Hippocampal formation (tissue), 2 donors: ENCODE measurements around the gene NR1H3.

ENCODE experiments used
- DNase-seq, 2 donors: peaks; one replicate each; lab custom pipeline; 2025; lab: John Stamatoyannopoulos, UW

NR1H3 gene

DNA sequence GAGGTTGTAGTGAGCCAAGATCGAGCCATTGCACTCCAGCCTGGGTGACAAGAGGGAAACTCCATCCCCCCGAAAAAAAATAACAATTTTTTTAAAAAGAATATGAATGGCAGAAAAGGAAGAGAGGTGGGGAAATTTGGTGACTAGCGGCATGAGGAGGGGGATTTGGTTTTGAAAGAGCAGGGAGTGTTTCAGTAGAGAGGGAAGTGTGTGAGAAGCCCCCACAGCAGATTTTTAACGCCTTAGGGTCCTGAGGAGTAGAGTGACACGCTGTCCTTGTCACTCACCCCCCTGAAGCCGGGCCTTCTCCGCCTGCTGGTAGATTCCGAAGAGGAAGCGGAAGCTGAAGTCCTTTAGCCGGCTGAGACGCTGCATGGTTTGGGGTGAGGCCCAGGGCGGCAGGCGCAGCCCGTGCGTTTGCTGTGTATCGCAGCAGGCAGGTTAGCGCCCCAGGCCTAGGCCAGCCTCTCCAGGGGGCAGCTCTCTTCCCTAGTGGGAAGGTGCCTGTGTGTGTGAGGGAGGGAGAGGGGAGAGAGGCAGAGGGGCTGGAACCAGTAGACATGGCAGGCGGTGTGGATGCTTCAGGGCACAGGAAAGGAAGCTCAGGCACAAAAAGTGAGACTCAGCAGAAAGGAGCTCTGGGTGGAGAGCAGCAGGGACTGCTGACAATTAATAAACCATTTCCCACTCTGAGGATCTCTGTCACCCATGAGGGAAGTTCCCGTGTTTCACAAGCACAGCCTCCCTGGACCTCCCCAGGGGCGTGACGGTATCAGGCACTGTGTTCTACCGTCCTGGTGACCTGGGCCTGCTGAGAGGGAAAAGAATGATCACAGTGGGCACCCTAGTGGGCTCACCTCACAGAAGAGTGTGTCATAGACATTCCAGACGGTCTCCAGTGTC is 13.1 kb upstream of the NR1H3 start:
- no peak for DNase-seq

DNA sequence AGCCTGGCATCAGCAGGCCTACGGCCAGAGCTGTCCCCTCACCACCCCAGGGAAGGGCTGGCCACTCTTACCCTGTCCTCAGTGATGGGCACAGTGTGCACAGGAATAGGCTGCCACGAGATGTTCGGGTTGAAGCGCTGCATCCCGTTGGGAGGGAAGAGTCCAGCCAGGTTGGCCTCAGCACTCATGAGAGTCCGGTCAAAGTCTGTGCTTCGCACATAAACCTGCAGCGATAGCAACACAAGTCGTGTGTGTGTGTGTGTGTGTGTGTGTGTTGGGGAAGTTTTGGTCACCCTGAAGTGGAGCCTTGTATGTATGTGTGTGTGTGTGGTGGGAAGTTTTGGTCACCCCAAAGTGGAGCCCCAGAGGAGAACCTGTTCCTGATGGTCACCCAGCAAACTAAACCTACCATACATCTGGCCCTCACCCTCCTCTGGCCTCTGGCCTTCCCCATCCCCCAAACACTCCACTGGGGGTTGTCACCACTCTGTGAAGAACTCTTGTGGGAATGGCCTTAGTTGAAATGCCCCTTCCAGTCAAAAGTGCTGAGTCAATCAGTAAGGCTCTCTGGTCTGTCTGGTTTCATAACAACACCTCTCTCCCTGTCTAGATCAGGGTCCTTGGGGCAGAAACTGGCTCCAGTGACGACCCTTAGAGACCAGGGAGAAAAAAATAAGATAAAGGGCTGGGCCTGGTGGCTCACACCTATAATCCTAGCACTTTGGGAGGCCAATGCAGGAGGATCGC is 12.0 kb upstream of the NR1H3 start:
- DNase-seq, result no peak

DNA sequence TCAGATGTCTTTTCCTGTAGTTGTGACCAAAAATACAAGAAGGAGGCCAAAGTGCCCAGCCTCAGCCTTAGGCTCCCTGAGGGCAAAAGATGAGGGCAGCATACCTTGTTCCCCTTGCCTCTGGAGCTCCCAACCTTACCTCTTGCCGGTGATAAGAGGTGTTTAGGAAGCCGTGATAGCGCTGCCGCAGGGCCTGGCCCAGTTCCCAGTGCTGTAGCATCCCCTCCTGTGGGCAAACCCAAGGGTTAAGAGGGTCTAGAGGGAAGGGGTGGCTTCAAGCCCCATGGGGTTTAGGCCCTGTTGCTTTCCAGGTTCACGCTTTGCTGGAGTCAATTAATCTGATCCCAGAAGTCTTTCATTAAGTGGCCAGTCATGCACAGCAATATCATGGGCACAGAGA is 10.3 kb upstream of the NR1H3 start:
- no peak for DNase-seq

DNA sequence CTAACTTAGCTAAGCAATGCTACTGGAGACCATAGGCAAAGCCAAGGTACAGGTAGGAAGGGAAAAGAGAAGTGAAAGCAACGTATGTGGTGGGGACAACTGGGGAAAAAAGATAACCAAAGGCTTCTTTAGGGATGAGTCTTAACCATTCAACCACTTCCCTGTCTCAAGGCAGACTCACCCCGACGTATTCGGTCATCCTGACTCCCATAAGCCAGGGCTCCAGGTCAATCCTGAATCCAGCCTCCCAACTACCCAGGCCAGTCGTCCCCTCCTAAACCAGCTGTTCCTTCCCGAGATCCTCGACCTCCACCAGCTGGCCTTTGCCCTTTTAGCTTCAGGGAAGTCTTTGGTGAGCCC is 9.5 kb upstream of the NR1H3 start:
- DNase-seq, result no peak

DNA sequence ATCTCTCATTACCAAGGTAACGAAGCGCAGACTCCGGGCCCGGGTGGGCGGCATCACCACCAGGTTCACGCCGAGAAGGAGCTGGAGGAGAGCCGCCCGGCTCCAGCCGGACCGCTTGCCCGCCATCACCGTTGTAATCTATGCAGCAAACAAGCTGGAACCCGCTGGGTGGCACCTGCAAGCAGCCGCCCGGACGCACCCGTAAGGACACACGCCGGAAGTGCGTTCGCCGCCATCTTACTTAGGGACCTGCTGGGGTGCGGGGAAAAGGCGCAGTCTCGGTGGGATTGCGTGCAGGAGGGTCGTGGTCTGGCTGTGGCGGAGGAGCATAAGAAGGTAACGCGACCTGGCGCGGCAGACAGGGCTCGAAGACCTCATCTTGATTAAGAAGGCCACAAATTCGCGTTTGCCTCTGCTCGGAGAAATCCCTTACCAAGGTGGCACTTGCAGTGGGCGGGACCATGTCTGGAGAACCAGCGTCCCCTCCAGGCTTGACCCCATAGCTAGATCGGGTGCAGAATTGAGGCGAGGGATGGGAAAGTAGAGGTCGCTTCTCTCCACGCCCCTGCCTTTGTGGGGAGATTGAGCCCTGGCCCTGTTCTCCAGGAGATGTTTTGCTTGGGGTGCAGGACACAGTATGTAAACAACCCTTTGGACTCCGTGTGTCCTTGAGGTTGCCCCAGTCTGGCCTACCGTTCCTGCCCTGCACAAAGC is 9.0 kb upstream of the NR1H3 start, which contains the start of gene ACP2:
Gene ACP2, minus strand, starts transcription at position 151 of the 714 bp plus-strand sequence. Its CDS starts 25 bp downstream, at position 126.
- DNase-seq, result peak; percentile 85

DNA sequence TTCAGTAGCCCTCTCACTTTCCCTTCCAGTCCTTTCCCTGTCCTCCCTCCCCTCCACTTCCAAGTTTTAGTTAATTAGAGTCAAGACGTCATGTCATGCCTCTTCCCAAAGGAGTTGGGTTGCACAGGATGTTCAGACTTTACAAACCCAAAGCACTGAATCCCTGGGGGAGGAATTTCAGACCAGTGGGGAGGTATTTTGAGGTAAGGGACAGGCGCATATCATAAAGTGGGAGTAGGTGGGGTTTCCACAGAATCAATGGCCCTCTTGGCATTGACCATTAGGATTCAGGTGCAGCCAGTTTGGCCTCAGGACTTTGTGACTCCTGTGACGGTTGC is 8.4 kb upstream of the NR1H3 start:
- no peak for DNase-seq

DNA sequence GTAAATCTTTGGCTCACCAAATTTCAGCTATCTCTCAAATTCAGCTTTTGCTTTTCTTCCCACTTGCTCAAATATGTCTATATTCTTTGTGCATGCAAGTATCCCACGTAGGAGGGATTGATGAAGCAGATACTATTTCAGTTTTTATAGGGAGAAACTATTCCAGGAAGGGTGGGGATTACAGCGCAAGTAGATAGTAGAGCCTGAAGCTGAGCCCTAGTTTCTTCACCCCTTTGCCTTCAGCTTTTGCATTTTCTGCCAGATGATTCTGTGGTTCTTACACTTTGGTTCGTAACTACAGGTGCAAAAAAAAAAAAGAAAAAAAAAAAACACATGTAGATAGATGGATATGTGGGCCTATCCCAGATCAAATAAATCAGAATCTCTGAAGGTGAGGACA is 6.0 kb upstream of the NR1H3 start:
- DNase-seq, result no peak

DNA sequence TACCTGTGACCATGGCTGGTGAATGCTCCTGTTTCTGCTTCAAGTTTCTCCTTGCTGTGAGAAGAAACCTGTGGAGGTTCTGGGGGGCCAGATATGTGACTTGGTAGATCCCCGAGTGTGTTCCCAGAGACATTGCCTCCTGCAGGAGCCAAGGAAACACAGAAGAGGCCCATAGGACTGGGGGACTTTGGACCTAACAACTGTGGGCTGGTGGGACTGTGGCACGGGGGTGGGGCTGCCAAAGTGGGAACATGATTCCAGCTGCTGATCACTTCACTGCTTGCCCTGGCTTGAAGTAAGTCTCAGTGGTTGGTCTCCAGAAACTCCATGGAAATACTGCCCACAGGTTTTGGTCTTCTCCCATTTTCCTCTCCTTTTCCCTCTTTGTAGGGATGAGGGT is 4.1 kb upstream of the NR1H3 start:
- DNase-seq, result no peak

DNA sequence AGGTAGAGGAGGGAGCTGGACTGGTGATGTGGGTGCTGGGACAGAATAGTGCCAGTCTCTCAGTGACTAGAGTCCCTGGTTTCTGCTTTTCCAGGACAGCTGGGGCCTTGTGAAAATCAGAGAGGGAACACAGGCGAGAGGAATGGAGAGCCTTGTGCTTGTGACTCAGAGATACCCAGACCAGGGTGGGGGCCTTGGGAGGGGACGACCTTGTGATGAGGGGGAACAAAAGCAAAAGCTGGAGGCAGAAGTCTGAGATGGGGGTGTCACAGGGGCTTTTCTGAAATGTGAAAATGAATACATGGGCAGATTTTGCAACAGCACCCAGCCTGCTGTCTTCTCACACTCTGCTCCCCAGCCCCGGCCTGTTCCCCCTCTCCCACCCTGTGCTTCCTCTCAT is 3.4 kb upstream of the NR1H3 start:
- no peak for DNase-seq

DNA sequence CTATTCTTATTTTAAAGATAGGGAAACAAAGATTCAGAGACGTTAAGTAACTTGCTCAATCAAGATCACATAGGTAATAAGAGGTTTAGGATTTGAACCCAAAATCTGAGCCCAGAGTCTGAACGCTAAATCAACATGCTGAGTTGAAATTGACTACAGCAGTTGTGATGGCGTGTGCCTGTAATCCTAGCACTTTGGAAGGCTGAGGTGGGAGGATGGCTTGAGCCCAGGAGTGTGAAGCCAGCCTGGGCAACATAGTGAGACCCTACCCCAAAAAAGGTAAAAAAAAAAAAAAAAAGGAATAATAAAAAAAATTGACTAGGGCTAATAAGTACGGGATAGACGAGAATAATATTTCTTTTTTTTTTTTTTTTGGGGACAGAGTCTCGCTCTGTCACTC is 1.4 kb upstream of the NR1H3 start:
- no peak for DNase-seq

DNA sequence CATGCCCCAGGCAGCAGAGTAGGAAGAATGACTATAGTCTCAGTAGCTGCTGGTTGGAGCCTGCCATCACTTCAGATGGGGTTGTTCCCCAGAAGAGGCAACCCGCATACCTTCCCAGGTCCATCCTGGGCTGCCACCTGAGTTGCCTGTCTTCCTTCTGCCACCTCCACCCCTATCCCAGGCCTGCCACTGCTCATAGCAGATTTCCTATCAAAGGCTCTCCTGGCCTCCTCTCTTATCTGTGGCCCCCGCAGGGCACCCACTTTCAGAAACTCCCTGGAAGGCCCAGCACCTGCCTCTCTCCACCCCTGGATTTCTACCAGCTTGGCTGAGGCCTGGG is 649 bp upstream of the NR1H3 start:
- no peak for DNase-seq

DNA sequence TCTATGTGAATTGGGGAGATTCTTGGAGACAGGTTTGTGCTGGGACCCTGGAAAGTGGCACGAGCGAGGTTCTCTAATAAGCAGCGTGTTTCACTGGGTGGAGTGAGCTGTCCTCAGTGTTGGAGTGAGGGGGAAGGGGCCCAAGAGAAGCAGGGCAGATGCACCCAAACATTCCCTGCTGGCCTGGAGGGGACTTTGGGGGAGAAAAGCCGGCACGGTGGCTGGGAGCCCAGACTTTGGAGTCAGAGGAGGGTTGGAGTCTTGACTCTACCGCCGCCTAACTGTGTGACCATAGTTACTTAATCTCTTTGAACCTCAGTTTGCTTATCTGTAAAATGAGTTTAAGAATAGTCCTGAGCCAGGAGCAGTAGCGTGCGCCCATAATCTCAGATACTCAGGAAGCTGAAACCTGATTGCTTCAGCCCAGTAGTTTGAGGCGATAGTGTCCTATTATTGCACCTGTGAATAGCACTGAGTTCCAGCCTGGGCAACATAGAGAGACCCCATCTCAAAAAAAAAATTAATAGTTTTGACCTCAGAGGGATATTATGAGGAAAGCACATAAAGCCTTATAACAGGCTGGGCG is 614 bp downstream of the NR1H3 start:
- no peak for DNase-seq

DNA sequence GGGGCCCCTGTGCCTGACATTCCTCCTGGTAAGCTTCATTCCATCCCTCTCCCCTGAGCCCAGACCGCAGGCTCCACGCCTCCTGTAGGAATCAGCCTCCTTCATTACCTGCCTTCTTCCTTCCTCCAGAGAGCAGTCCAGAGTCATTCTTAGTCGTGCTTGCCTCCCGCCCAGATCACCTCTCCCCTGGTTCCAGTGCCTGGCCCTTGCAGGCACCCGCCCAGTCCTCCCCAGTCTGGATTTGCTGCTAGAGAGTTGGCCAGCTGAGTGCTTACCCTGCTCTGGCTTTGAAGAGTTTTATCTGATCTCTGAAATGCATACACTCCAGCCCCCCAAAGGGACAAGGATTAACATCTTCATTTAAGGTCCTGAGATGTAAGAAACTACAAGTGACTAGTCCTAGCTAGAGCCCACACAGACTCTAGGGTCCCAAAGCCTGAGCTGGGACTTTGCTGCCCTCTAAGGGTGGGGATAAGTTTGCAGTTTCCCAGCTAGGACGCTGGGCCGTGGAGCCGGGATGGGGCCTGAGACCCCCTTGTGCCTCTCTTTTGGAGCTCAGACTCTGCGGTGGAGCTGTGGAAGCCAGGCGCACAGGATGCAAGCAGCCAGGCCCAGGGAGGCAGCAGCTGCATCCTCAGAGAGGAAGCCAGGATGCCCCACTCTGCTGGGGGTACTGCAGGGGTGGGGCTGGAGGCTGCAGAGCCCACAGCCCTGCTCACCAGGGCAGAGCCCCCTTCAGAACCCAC is 1.6 kb downstream of the NR1H3 start:
- no peak for DNase-seq

DNA sequence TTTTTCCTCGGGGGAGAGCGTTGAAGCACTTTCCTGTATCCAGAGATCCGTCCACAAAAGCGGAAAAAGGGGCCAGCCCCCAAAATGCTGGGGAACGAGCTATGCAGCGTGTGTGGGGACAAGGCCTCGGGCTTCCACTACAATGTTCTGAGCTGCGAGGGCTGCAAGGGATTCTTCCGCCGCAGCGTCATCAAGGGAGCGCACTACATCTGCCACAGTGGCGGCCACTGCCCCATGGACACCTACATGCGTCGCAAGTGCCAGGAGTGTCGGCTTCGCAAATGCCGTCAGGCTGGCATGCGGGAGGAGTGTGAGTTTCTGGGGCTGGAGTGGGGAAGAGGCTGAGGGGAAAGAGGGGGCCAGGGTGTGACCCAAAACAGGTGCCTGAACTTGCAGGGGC is 2.6 kb downstream of the NR1H3 start:
- DNase-seq, result no peak

DNA sequence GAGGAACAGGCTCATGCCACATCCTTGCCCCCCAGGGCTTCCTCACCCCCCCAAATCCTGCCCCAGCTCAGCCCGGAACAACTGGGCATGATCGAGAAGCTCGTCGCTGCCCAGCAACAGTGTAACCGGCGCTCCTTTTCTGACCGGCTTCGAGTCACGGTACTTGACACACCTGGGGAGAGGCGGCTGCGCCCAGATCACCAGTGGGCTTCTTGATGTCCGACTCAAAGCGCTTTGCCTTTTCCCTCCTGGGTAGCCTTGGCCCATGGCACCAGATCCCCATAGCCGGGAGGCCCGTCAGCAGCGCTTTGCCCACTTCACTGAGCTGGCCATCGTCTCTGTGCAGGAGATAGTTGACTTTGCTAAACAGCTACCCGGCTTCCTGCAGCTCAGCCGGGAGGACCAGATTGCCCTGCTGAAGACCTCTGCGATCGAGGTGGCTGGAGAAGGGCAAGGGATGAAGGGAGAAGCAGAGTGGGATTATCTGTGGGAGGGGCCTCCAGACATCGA is 3.5 kb downstream of the NR1H3 start:
- DNase-seq, result no peak

DNA sequence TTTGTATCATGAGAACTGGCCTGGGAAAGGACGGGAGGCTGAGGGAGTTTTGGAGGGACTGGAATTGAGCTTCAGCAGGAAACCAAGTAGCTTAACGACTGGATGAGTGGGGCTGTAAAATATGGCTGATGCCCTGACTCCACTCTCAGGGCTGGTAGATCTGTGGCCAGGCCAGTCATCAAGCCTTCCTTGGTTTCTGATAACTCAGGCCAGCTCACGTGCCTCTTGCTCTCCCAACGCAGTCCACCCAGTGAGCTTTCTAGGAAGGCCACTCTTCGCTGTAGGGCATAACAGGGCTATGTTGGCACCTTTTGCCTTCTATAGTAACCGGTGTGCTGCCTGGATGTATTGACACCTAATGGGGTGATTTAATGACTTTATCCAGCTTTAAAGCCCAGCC is 6.3 kb downstream of the NR1H3 start:
- DNase-seq, result no peak

DNA sequence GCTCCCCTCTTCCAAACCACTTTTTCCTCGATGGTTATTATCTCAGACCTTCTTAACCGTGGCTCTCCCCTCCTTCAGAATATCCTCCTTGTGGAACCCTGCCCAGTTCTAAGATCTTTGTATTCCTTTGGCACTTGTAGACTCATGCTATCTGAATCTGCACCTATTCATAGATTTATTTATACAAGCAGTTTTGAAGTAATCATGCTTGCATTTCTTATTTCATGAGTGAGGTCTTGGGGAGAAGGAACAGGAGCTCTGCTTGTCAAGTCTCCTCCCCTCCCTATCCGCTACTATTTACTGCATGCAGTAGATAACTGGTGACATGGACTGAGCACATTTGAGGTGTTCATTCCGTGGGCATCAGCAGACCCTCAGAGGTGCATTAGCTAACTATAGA is 6.7 kb downstream of the NR1H3 start:
- DNase-seq, result no peak

DNA sequence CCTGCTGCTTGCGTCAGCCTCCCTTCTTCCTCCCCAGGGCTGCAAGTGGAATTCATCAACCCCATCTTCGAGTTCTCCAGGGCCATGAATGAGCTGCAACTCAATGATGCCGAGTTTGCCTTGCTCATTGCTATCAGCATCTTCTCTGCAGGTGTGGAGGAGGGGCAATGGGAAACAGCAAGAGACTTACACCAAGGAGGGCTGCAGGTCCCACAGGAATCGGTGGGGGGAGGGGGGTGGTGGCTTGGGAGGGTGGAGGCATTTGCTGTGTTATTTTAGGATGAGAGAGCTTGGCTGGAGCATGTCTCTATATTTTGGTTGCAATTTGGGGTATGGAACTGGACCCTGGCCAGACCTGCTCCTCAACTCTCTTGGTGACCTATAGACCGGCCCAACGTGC is 10.1 kb downstream of the NR1H3 start:
- DNase-seq, result no peak

DNA sequence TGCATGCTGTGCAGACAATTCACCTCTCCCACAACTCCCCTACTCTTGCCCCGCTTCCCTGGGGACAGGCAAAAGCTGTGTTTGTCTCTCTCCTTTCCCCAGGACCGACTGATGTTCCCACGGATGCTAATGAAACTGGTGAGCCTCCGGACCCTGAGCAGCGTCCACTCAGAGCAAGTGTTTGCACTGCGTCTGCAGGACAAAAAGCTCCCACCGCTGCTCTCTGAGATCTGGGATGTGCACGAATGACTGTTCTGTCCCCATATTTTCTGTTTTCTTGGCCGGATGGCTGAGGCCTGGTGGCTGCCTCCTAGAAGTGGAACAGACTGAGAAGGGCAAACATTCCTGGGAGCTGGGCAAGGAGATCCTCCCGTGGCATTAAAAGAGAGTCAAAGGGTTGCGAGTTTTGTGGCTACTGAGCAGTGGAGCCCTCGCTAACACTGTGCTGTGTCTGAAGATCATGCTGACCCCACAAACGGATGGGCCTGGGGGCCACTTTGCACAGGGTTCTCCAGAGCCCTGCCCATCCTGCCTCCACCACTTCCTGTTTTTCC is 10.7 kb downstream of the NR1H3 start:
- DNase-seq, result no peak

DNA sequence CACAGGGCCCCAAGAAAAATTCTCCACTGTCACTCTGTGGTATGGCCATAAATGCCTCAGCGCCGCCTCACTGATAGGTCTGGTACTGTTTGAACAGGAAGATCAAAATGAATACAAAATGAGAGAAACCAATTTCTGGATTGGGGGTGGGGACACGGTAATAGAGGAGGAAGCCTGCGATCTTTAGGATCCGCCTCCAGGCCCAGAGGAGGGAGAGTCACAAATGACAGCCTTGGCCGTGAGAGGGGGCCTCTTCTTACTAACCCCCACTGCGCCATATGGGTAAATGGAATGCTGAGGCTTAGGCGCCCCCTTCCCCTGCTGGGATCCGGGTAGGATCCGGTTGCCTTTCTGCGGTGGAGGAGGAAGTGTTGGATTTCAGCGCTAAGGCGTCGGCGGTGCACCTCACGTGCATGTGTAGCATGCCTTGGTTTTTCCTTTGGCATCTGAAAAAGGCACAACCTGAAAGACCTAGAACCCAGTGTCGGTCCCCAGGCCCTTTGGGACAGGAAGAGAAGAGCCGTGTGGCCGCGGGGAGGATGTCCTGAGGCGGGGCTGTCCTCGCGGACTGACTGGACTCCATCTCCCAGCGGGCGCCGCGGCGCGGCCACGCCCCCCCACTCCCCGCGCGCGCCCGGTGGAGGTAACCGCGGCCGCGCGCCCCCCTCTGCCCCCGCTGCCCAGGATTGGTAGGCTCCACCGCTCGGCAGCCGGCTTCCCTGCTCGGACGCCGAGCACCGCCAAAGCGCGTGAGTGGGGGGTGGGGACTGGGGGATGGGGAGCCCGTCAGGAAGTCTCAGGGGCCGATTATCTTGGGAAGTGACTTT is 11.4 kb downstream of the NR1H3 start:
- peak; percentile 78 to 89 for DNase-seq
